Endometrial microvascular endothelial cells (primary cell): ENCODE data around the gene TOM1L1. TPM values are rescaled to one million over a fixed set of nuclear protein-coding genes. Genes with fewer than 3 reads are reported as not detected.

Source experiments
- in situ Hi-C: cut with HindIII; loops from 2 replicates; pipeline ENCODE4 v1.10.0; 2017; ENCODE audit warnings: low sequenced_read_pairs, low pct_unique_long_range_greater_than_20kb; ENCODE audit errors: inconsistent ontology term
- total RNA-seq: library from RNA; depleted of rRNA; stranded (reverse); fragments of >200 nt; gene quantifications from one replicate; pipeline ENCODE4 v1.2.3, GENCODE V29; 2015; ENCODE audit errors: inconsistent ontology term

Gene TOM1L1
- total RNA-seq, 1 donor from 2014 or later: 22.8 TPM

DNA sequence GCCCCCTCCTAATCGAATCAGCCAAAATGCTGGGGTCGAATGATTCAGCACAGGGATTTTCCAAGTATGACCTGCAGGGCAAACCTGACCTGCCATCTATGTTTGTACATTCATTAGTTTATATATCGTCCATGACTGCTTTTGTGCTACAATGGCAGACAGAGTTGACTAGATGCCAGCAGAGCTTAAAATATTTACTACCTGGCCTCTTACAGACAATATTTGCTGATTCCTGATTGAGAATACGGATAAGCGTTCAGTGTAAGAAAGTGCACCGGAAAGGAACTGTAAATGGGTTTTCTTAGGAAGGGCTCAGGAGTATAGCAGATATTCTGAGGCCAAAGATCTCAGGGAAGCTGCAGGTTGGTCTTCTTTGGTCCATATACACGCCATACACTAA lies 11.7 kb upstream of the TOM1L1 start:
- in situ Hi-C loops: loop anchor here (25.0 kb wide), 1 partner anchor 1852 kb away; no protein-coding TSS in a partner anchor

DNA sequence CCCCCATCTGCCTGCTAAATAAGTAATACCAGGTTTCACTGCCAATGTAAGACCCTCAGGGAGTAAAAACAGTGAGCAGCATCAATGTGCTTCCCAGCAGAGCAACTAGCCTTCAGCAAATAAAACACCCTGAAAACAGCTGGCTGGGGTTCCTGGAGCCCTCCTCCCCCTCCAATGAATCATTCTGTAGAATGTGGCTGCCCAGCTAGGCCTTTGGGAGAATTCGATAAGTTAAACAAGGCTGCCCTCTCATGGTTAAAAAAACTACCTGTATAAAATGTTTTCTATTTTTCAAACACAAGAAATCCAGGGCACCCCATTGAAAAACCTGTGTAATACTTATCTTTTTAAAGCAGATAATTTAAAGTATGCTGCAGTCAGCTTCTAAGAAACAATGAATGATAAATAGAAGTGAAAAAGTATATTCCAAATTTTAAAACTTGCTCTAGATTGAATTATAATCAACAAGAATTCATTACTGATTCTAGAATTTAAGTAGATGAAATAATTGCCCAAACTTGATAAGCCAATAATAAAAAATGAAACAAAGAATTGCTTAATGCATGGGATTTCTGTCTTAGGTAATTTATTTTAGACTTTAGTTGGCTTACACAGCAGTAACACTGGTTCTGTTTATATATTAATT lies 9.4 kb upstream of the TOM1L1 start:
- in situ Hi-C loops: loop anchor here (25.0 kb wide), 1 partner anchor 1854 kb away; no protein-coding TSS in a partner anchor

DNA sequence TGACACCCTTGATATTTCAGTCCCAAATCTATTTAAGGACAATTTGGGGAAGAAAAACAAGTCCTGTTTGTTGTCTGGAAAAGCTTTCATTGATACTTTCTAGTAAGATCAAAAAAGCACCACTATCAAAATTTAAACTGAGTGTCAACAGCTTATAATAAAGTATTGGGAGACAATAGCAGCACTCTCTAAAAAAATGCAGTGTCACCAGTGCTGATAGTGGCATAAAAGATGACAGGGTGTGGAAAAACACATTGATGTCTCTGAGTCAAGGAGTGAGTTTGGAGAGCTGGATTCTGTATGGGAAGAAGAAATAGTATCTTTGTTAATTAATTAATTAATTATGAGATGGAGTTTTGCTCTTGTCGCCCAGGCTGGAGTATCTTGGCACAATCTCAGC lies 8.3 kb upstream of the TOM1L1 start:
- in situ Hi-C loops: loop anchor here (25.0 kb wide), 1 partner anchor 1855 kb away; no protein-coding TSS in a partner anchor

DNA sequence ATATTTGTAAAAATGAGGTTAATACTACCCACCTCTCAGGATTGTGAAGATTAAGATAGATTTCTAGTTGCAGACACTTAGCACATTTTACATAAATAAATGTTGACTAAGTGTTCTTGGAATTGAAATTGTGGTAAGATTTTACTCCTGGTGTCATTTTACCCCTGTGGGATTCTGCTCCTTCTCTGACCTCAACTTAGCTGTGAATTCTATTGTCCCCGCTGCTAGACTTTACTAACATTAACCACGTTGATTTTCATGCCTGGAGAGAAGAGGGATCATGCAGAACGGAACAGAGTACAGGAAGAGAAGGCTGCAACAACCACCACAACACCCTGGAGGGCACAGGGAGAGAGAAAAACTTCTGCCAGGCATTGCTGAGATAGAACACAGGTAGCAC lies 2.1 kb upstream of the TOM1L1 start:
- in situ Hi-C loops: loop anchor here (25.0 kb wide), 1 partner anchor 1861 kb away; no protein-coding TSS in a partner anchor

GRCh38 chr17:54899201-54899600 lies 1.5 kb upstream of the TOM1L1 start:
- in situ Hi-C loops: loop anchor here (25.0 kb wide), 1 partner anchor 1862 kb away; no protein-coding TSS in a partner anchor

DNA sequence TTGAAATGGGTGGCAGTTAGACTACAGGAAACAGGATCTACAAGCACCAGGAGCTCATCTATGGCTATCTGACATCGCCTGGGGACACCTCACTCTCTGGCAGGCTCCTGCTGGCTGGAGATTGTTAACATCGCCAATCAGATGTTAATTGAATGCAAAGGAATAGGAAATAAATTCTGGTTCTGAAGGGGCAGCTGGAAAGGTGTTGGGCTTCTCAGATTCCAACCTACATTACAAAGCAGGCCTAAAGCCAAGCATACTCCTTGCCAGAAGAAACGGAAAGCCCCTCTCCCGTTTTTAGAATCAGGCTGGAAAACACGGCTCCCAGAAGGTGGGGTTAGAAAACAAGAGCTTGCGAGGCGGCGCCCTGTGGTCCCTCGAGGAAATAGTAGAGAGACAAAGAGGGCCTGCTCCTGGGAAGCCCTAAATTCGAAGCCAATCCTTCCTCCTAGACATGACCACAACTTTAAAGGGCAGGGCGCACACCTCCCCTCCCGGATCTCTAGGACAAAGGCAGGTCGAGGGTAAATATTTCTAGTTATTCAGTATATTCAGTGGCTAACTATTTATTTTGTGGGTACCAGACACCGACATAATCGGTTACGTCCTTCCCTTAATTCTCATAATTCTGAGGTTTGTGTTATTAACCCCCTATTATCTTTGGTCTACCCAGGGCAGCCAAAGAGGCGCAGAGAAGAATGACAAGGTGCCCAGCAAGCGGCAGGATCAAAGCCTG lies 763 bp upstream of the TOM1L1 start:
- in situ Hi-C loops: loop anchor here (25.0 kb wide), 1 partner anchor 1863 kb away; no protein-coding TSS in a partner anchor

- in situ Hi-C loops: no loop called here
Measured at GRCh38 chr17:54901230-54901822, 674 bp downstream of the TOM1L1 start.

- in situ Hi-C loops: no loop called here
Measured at GRCh38 chr17:54902017-54902416, 1.4 kb downstream of the TOM1L1 start.

GRCh38 chr17:54902611-54903010 lies 2.0 kb downstream of the TOM1L1 start:
- in situ Hi-C loops: no loop called here

DNA sequence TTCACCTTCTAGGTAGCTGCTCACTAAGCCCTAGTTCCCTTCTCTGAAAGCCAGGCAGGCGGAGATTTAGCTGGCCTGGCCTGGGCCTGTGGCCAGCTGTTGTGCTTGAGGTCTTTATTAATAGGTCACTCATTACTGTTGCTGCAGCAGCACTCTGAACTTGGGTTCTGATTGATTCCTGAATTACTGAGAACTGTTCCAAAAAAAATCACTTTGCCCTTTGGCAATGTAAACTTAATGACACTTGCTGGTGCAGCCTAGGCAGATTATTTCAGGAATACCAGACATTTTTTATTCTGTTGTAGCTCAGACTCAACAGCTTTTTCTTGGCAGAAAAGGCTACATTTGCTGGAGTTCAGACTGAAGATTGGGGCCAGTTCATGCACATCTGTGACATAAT lies 2.7 kb downstream of the TOM1L1 start:
- in situ Hi-C loops: no loop called here

GRCh38 chr17:54906683-54907082 lies 6.0 kb downstream of the TOM1L1 start:
- in situ Hi-C loops: no loop called here

- in situ Hi-C loops: no loop called here
Measured at GRCh38 chr17:54907376-54907775, 6.7 kb downstream of the TOM1L1 start.

DNA sequence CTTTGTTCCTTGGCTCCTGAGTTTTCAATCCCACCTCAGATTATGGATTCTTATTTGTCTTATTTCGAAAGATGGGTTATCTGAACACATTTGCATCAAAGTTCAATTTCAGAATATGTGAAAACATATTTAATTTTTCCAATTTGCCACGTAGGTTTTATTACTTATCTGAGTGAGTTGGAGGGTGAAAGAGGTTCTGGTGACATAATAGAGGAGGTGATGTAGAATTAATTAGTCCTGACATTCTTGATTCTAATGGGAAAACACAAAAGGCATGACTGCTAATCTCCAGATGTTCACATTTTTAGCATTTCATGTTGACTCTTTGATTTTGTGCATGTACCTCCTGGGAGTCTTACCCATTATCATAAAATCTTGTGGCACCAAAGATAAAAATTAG lies 9.1 kb downstream of the TOM1L1 start:
- in situ Hi-C loops: no loop called here

DNA sequence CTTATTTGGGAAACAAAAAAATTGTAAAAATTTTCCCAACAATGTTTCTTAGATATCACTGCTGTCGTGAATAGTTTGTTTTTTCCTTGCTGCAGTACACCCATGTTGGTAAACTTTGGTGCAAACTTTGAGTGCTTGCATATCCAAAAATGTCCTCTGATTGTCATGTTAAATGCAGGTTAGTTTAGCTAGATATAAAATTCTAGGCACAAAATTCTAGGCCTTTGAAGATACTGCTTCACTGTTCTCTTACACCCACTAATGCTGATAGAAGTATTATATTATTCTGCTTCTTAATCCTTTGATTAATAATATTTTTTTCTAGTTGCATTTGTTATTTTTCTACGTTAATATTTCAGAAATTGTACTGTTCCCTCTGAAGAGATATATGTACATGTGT lies 16.1 kb downstream of the TOM1L1 start:
- in situ Hi-C loops: no loop called here

DNA sequence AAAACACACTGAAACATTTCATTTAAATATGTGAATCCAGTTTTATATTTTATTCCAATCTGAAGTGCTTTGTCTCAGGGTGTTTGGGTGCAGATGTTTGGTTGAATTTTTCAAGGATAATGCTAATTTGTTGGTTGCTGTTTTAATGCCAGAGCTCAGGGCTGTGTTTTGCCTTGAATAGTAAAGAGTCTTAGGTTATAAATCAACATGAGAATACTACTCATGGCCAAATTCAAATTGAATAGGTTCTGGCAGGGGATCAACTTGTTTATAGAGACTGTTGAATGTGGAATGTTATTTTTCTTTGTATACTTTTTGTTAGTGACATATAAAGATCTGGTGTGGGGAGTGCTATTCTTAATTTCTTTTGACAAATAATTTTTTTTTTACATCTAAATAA lies 18.8 kb downstream of the TOM1L1 start:
- in situ Hi-C loops: no loop called here

DNA sequence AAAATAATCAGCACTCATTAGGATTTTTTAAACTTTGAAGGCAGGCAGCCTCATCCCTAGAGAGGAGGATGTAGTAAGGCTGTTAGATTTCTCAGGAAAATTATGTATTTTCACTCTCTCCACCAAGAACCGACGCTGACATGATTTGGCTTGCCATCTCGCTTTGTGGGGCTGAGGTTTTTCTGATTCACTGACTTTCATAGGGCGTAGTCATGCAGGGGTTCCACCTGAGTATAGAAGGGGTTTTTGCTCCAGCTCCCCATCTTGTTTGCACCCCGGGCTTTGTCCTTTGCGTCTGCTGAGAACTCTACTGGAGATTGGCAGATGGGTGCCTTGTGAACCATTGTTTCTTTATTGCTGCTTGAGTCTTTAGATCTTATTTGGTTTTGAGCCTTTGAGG lies 20.2 kb downstream of the TOM1L1 start:
- in situ Hi-C loops: no loop called here

DNA sequence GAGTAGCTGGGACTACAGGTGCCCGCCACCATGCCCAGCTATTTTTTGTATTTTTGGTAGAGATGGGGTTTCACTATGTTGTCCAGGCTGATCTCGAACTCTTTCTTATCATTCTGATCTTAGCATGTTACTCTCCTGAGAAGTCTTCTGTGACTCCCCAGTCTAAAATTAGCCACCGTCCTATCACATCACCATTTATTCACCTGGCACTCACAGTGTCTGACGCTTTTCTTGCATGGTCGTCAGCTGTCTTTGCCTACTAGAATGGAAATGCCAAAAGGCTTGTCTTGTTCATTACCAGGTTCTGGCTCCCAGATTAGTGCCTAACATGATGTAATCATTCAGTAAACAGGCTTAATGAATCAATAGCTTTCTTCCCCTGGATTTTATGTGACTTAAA lies 23.8 kb downstream of the TOM1L1 start:
- in situ Hi-C loops: no loop called here

- in situ Hi-C loops: no loop called here
Measured at GRCh38 chr17:54927525-54927924, 26.9 kb downstream of the TOM1L1 start.

DNA sequence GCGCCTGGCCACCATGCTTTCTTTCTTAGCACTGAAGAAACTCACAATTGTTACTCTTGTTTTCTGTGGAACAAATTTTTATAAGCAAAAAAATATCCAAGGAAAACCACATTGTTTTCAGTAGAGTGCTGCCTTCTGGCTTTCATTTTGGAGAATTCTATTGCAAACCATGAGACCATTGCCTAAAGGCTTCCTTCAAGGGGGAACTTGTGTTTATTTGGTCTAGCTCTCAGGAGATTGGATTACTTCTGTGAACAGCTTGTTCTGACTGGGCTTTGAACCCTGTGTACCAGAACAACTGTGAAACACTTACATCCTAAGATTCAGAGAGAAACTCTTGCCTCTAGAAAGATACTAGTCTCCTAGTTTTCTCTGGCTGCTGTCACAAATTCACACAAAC lies 32.1 kb downstream of the TOM1L1 start:
- in situ Hi-C loops: no loop called here

DNA sequence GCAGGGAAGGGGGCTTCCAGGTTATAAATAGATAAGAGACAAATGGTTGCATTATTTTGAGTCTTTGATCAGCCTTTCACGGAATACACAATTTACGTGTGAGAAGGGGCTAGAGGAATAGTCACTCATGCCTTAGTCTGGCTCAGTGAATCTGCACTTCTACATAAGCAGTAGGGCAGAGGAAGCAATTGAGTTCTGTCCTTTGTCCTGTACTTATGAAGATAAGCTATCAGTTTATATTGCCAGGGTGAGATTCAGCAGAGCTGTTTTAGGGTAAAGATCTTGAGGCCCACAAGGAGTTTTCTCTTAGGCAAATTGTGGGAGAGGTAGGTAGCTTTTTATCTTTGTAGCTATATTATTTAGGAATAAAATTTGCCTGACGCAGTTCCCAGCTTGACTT lies 33.3 kb downstream of the TOM1L1 start:
- in situ Hi-C loops: no loop called here
